Fibroblast of lung (primary cell): ENCODE results near the gene PLD5. TPM values are rescaled to one million over a fixed set of nuclear protein-coding genes. Genes with fewer than 3 reads are reported as not detected.
A peak's percentile ranks its signal among the peaks of the same experiment; 100 is the strongest.

Experiments used
- DNase-seq, 2 donors: peaks; one replicate each; pipeline versions ENCODE4 v3.0.0 to v3.0.0-alpha.2; 2010; ENCODE audit warnings: low read depth in 2 of 2
- H2AFZ ChIP-seq: 2 replicates; pipeline ENCODE4 v1.5.1; 2012; ENCODE audit warnings: low read length, control low read depth, inconsistent platforms
- H3K27ac ChIP-seq: 2 replicates; pipeline ENCODE4 v1.5.1; 2011; ENCODE audit warnings: low read length, control low read depth; ENCODE audit not compliant: insufficient read depth
- H3K27me3 ChIP-seq: 2 replicates; pipeline ENCODE4 v1.5.1; 2011; ENCODE audit warnings: mild to moderate bottlenecking, low read length; ENCODE audit not compliant: control insufficient read depth, insufficient read depth
- H3K36me3 ChIP-seq: 2 replicates; pipeline ENCODE4 v1.5.1; 2011; ENCODE audit warnings: low read length; ENCODE audit not compliant: control insufficient read depth, insufficient read depth
- H3K4me1 ChIP-seq: 2 replicates; pipeline ENCODE4 v1.5.1; 2011; ENCODE audit warnings: low read length; ENCODE audit not compliant: control insufficient read depth, insufficient read depth; ENCODE audit errors: extremely low read depth
- H3K4me2 ChIP-seq: 2 replicates; pipeline ENCODE4 v1.5.1; 2011; ENCODE audit warnings: low read length, control low read depth; ENCODE audit not compliant: insufficient read depth; ENCODE audit errors: extremely low read depth
- H3K4me3 ChIP-seq, 4 experiments: fragments of 200-600 bp in 1 of 4; sonication (generic) in 1 of 4; replicated peaks in 1 of 4; 2 replicates each; pipeline ENCODE4 v1.5.1; 2011 to 2016; ENCODE audit warnings: low read length in 4 of 4, low read depth in 3 of 4, mild to moderate bottlenecking in 3 of 4, control low read depth in 2 of 4, inconsistent platforms in 1 of 4, mixed read lengths in 1 of 4; ENCODE audit not compliant: insufficient read depth in 1 of 4; ENCODE audit errors: control extremely low read depth in 1 of 4
- H3K79me2 ChIP-seq: 2 replicates; pipeline ENCODE4 v1.5.1; 2012; ENCODE audit warnings: mild to moderate bottlenecking, low read length, inconsistent platforms; ENCODE audit not compliant: control insufficient read depth, insufficient read depth
- H3K9ac ChIP-seq: 2 replicates; pipeline ENCODE4 v1.5.1; 2011; ENCODE audit warnings: mild to moderate bottlenecking, low read length, control low read depth; ENCODE audit not compliant: insufficient read depth
- H3K9me3 ChIP-seq: 2 replicates; pipeline ENCODE4 v1.5.1; 2012; ENCODE audit warnings: low read depth, low read length; ENCODE audit not compliant: control insufficient read depth, insufficient read depth
- H4K20me1 ChIP-seq: 2 replicates; pipeline ENCODE4 v1.5.1; 2011; ENCODE audit warnings: low read length; ENCODE audit not compliant: control insufficient read depth, insufficient read depth; ENCODE audit errors: extremely low read depth
- CTCF ChIP-seq, 2 donors: IDR thresholded peaks in 1 of 2; conservative IDR thresholded peaks in 1 of 2; 1 replicate in 1 of 2; 2 replicates in 1 of 2; pipeline ENCODE4 v1.5.1; 2011 to 2012; ENCODE audit warnings: low read length in 2 of 2, control low read depth in 1 of 2, inconsistent platforms in 1 of 2, low read depth in 1 of 2, mild to moderate bottlenecking in 1 of 2
- EZH2 ChIP-seq: IDR thresholded peaks from 2 replicates; pipeline ENCODE4 v1.5.1; 2012; ENCODE audit warnings: low read length, control low read depth, mild to moderate bottlenecking; ENCODE audit errors: missing control alignments
- polyA plus RNA-seq, 2 donors: library from polyadenylated mRNA; depleted of rRNA in 1 of 2; stranded (reverse) in 1 of 2; unstranded in 1 of 2; fragments of >200 nt; gene quantifications; 2 replicates each; pipeline ENCODE4 v1.2.1, GENCODE V29; 2011 to 2012; ENCODE audit warnings: missing spikeins in 1 of 2
- total RNA-seq: library from RNA; depleted of rRNA; stranded (reverse); fragments of >200 nt; gene quantifications from 2 replicates; pipeline ENCODE4 v1.2.1, GENCODE V29; 2014

PLD5 gene
- total and polyA plus RNA-seq, 2 donors (not counting 1 experiment from before 2014, with no cell fraction given), result under 0.01 to 0.02 TPM

DNA sequence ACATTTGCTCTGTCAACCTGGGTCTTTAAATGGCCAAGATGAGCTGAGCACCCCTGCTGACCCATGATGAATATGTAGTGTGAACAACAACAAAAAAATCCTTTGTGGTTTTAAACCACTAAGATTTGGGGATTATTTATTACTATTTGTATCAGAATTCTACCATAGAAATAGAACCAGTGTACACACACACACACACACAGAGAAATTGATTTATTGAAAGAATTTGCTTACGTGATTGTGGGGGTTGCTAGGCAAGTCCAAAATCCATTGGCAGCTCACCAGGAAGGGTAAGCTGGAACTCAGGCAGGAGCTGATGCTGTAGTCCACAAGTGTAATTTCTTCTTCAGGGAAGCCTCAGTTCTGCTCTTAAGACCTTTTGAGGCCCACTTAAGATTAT, 443.1 kb downstream of the PLD5 start:
- Histone ChIP-seq H3K9me3 (no peaks in the 10 kb centered on the region), H3K4me2 (no peak overlapping the region), H2AFZ (no peak overlapping the region), H3K4me1 (no peaks in the 10 kb centered on the region), H3K9ac (no peak overlapping the region), H3K27ac (no peak overlapping the region), H4K20me1 (no peaks in the 10 kb centered on the region), H3K27me3 (no peaks in the 10 kb centered on the region), H3K79me2 (no peaks in the 10 kb centered on the region), H3K4me3 (no peak overlapping the region), H3K36me3 (no peaks in the 10 kb centered on the region)
- peak; percentile 9 to 19 for DNase-seq
- no peak for TF ChIP-seq CTCF (conservative IDR thresholded peaks at IDR 0.05 in 1 of 2, IDR thresholded peaks at IDR 0.05 in 1 of 2; ENCODE audit: low read depth in 1 of 2, low read length in 2 of 2)
- no peak for TF ChIP-seq EZH2

- TF ChIP-seq EZH2 (no peak), CTCF (conservative IDR thresholded peaks at IDR 0.05 in 1 of 2, IDR thresholded peaks at IDR 0.05 in 1 of 2; ENCODE audit: low read depth in 1 of 2, low read length in 2 of 2) (no peak)
- no peak for DNase-seq
- H3K9me3 ChIP-seq, result no peaks in the 10 kb centered on the region
- H3K79me2 ChIP-seq, result no peaks in the 10 kb centered on the region
- no peaks in the 10 kb centered on the region for H3K4me1 ChIP-seq
- no peak overlapping the region for H3K4me3 ChIP-seq
- H3K9ac ChIP-seq, result no peak overlapping the region
- H3K27ac ChIP-seq, result no peak overlapping the region
- H3K27me3 ChIP-seq, result no peaks in the 10 kb centered on the region
- no peaks in the 10 kb centered on the region for H4K20me1 ChIP-seq
- no peak overlapping the region for H2AFZ ChIP-seq
- no peak overlapping the region for H3K4me2 ChIP-seq
- H3K36me3 ChIP-seq, result no peaks in the 10 kb centered on the region
These were observed 458.7 kb downstream of the PLD5 start for GRCh38 chr1:242065813-242066212.

- H3K4me2 ChIP-seq, result no peak overlapping the region
- no peak overlapping the region for H3K9ac ChIP-seq
- H3K27me3 ChIP-seq, result no peaks in the 10 kb centered on the region
- H3K4me1 ChIP-seq, result no peaks in the 10 kb centered on the region
- no peak for TF ChIP-seq EZH2
- TF ChIP-seq CTCF (conservative IDR thresholded peaks at IDR 0.05 in 1 of 2, IDR thresholded peaks at IDR 0.05 in 1 of 2; ENCODE audit: low read depth in 1 of 2, low read length in 2 of 2), result no peak
- no peak overlapping the region for H3K27ac ChIP-seq
- H4K20me1 ChIP-seq, result no peaks in the 10 kb centered on the region
- H3K36me3 ChIP-seq, result no peaks in the 10 kb centered on the region
- H3K9me3 ChIP-seq, result no peaks in the 10 kb centered on the region
- DNase-seq, result no peak
- no peaks in the 10 kb centered on the region for H3K79me2 ChIP-seq
- H3K4me3 ChIP-seq, result no peak overlapping the region
- no peak overlapping the region for H2AFZ ChIP-seq
These were observed 462.2 kb downstream of the PLD5 start for GRCh38 chr1:242062271-242062670.
